SK-N-SH (cell line): ENCODE data around the gene LRP11.

Source experiments
- MXI1 ChIP-seq: IDR thresholded peaks from 2 replicates; pipeline ENCODE4 v1.6.1; 2012; ENCODE audit warnings: mild to moderate bottlenecking, low read depth, low read length, improper control_type of control experiment
- NRF1 ChIP-seq: IDR thresholded peaks from 2 replicates; pipeline ENCODE4 v1.6.1; 2012; ENCODE audit warnings: low read depth, mild to moderate bottlenecking, low read length
- POLR2AphosphoS5 ChIP-seq: IDR thresholded peaks from 2 replicates; pipeline ENCODE4 v1.6.1; 2012; ENCODE audit warnings: low read depth, low read length
- RAD21 ChIP-seq: IDR thresholded peaks from 2 replicates; pipeline ENCODE4 v1.6.1; 2012; ENCODE audit warnings: mild to moderate bottlenecking, low read length
- TF ChIP-seq, protein P1 (sequence below): fragments of 200-600 bp; sonication (generic); IDR thresholded peaks from 2 replicates; pipeline ENCODE4 v1.6.1; 2017; ENCODE audit warnings: antibody characterized with exemption, mild to moderate bottlenecking, moderate library complexity

DNA sequence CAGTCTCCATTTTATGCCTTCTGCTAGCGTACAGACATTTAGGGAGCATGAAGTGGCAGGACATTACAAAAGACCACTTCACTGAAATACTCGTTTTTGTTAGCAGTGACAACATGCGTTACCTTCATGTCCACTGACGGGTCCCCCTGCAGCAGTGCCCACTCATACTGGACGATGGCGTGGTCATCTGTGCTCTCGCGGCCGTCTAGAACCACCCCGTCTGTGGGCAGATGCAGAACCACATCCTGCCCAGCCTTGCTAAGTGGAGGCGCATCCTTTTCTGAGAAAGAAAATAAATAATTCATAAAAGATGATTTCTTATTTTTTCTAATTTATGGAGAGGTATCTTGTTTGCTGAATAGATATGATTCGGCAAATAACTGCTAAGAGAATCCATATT is 11.3 kb downstream of the LRP11 start:
- no peak for TF ChIP-seq POLR2AphosphoS5
- no peak for TF ChIP-seq MXI1
- TF ChIP-seq NRF1, result no peak
- TF ChIP-seq, protein P1, sequence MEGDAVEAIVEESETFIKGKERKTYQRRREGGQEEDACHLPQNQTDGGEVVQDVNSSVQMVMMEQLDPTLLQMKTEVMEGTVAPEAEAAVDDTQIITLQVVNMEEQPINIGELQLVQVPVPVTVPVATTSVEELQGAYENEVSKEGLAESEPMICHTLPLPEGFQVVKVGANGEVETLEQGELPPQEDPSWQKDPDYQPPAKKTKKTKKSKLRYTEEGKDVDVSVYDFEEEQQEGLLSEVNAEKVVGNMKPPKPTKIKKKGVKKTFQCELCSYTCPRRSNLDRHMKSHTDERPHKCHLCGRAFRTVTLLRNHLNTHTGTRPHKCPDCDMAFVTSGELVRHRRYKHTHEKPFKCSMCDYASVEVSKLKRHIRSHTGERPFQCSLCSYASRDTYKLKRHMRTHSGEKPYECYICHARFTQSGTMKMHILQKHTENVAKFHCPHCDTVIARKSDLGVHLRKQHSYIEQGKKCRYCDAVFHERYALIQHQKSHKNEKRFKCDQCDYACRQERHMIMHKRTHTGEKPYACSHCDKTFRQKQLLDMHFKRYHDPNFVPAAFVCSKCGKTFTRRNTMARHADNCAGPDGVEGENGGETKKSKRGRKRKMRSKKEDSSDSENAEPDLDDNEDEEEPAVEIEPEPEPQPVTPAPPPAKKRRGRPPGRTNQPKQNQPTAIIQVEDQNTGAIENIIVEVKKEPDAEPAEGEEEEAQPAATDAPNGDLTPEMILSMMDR, result no peak
- TF ChIP-seq RAD21, result no peak
